SH-SY5Y (cell line): ENCODE data around the gene CCNH.

ENCODE experiments used
- GATA2 ChIP-seq: IDR thresholded peaks from 2 replicates; pipeline ENCODE4 v1.6.1; 2011; ENCODE audit warnings: mild to moderate bottlenecking, low read depth, low read length
- GATA3 ChIP-seq: IDR thresholded peaks from 2 replicates; pipeline ENCODE4 v1.6.1; 2011; ENCODE audit warnings: low read depth, mild to moderate bottlenecking, low read length, moderate library complexity

The CCNH gene

DNA sequence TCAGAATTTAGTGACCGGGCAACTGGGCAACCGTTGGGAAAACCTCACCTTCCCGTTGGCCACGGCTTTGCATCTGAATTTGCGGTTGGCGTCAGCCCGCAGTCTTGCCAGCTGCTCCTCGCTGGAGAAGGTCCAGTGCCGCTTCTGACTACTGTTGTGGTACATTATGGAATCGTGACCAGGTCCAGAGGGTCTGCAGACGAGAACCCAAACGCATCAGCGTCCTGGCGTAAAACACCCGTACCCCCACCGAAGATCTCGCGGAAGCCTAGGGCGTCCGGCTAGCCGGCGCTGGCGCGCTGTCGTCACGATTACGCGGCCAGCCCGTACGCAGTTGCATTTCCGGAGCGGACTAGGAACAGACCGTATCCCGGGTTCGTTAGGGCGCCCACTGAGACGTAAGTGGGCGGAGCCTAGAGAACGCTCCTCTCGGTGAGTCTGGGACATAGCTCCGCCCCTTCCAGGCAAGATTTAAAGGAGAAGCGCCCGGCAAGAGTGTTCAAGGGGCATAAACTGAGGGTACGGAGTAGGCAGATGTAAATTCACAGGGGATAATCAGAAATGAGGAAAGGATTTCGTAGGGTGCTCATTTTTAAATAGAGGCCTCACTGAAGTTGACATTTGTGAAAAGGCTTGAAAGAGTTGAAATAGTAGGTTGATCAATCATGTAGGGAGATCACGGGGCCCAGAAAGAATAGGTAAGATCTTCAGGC, at the start of gene CCNH:
CCNH (minus strand) TSS at position 301 of the 713 bp plus-strand sequence; CDS start at position 165, 136 bp downstream.
- TF ChIP-seq GATA2 (no peak), GATA3 (no peak)

GRCh38 chr5:87457706-87458105, 45.0 kb upstream of the CCNH start:
- TF ChIP-seq GATA2: no peak
- TF ChIP-seq GATA3: no peak

DNA sequence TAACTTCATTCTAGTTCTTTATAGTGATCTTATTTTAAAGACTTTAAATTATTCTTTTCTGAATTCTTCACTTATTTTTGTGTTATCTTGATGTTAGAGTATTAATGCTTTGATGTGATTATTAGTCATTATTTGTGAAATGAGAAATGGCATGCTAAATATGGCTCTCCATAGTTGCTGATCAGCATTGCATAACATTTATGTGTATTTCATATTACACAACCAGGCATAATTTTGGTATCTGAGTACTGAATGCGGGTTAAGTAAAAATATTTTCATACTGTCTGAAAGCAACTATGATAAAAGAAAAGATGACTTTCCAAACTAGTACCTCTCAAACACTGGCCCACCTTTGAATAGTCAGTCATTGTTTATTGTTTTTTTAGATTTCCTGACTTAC, 41.1 kb upstream of the CCNH start:
- no peak for TF ChIP-seq GATA3
- TF ChIP-seq GATA2: no peak

- TF ChIP-seq GATA3 (no peak), GATA2 (no peak)
Observed at GRCh38 chr5:87452837-87453236, 40.1 kb upstream of the CCNH start.

- TF ChIP-seq GATA2 (no peak), GATA3 (no peak)
Observed at GRCh38 chr5:87442419-87442818, 29.7 kb upstream of the CCNH start.

- TF ChIP-seq GATA2: no peak
- no peak for TF ChIP-seq GATA3
Observed at GRCh38 chr5:87438231-87438630, 25.5 kb upstream of the CCNH start.

DNA sequence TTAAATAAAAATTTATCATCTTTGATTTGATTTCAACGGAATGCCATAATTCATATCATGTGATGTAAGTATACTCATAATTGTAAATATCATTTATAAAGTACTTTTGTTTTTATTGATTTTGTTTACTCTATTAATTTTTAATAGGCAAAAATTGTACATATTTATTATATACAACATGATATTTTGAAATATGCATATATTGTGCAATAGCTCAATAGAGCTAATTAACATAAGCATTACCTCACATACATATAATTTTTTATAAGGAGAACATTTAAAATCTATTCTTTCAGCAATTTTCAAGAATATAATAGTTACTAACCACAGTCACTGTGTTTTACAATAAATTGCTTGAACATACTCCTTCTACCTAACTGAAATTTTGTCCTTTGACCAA, 25.0 kb upstream of the CCNH start:
- TF ChIP-seq GATA3 (no peak), GATA2 (no peak)

- TF ChIP-seq GATA3: no peak
- no peak for TF ChIP-seq GATA2
Observed at GRCh38 chr5:87435144-87435694, 22.5 kb upstream of the CCNH start.

- no peak for TF ChIP-seq GATA2
- TF ChIP-seq GATA3: no peak
Observed at GRCh38 chr5:87434461-87434860, 21.7 kb upstream of the CCNH start.

GRCh38 chr5:87433945-87434344, 21.2 kb upstream of the CCNH start:
- TF ChIP-seq GATA2: no peak
- TF ChIP-seq GATA3: no peak

GRCh38 chr5:87432460-87432859, 19.7 kb upstream of the CCNH start:
- TF ChIP-seq GATA3 (no peak), GATA2 (no peak)

- TF ChIP-seq GATA3 (no peak), GATA2 (no peak)
Observed at GRCh38 chr5:87430863-87431457, 18.2 kb upstream of the CCNH start.

DNA sequence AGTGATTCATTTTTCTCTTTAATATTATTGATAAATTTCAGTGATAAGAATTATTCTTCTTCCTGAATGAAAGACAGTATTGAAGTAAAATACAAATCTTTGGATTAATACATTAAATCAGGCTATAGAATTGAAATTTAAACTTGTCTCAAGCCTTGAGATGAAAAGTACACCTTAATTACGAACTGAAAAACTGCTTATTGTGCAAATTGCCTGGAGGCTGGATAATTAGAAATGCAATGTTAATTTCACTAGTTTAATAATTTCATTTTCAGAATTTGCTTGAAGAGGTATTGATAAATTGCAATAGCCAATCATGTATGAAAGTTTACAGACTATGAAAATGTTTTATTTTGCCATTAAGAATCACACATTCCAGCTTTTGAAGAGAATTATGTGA, 11.0 kb upstream of the CCNH start:
- TF ChIP-seq GATA2 (no peak), GATA3 (no peak)

DNA sequence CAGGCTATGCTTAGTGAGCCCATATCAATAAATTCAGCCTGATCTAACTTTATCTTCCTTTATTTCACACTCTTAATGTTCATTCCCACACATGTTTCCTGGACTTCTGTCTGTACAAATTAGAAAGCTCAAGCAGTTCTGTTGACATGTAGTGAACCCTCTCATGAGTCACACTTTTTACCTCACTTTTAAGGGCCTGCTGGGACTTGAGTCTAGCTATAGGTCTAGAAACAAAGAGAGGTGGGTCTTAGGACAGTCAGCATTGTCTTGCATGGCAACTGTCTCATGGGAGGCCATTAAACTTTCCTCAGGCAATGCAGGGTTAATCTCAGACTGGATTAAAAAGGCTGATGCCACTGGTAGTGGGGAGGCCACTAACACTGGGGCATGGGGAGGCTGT, 8.6 kb upstream of the CCNH start:
- TF ChIP-seq GATA2: no peak
- no peak for TF ChIP-seq GATA3

- TF ChIP-seq GATA2 (no peak), GATA3 (no peak)
Observed at GRCh38 chr5:87418506-87418905, 5.8 kb upstream of the CCNH start.
